Measurements from ENCODE around the gene GGACT. TPM values are rescaled to one million over a fixed set of nuclear protein-coding genes. Genes with fewer than 3 reads are reported as not detected.
A peak's percentile ranks its signal among the peaks of the same experiment; 100 is the strongest.

GGACT gene
- total RNA-seq, 6 donors from 2014 or later: 0.67 to 8.5 (median 5.7) TPM

GRCh38 chr13:100544866-100545683, 43.5 kb downstream of the GGACT start:
- 73 to 80% methylated on average over 10 to 22 of the region's 22 CpGs for WGBS, 2 donors
- no peak overlapping the region for H3K27ac ChIP-seq
- no peaks in the 10 kb centered on the region for H3K36me3 ChIP-seq
- H3K9me3 ChIP-seq: no peaks in the 10 kb centered on the region
- H3K4me3 ChIP-seq: peak overlapping the region in 3 of 4 donors; percentile 15 to 39 (median 36)
- H3K4me1 ChIP-seq: peaks cover 0 to 7% (median 0%) of the 10 kb centered on the region in 4 donors
- DNase-seq: peak; percentile 50 to 91
- H3K27me3 ChIP-seq: no peaks in the 10 kb centered on the region
- TF ChIP-seq POLR2A (IDR thresholded peaks at IDR 0.05) (no peak), CTCF (IDR thresholded peaks at IDR 0.05) (no peak), EP300 (IDR thresholded peaks at IDR 0.05) (no peak), POLR2AphosphoS5 (IDR thresholded peaks at IDR 0.05) (no peak)
- ATAC-seq (ENCODE audit: low FRiP score in 2 of 2): peak in 1 of 2 donors; percentile 37

GRCh38 chr13:100543872-100544602, 44.6 kb downstream of the GGACT start:
- no peak for TF ChIP-seq POLR2AphosphoS5 (IDR thresholded peaks at IDR 0.05)
- no peak for TF ChIP-seq CTCF (IDR thresholded peaks at IDR 0.05)
- TF ChIP-seq EP300 (IDR thresholded peaks at IDR 0.05): no peak
- no peak for TF ChIP-seq POLR2A (IDR thresholded peaks at IDR 0.05)
- 65 to 74% methylated on average over 26 of the region's 26 CpGs for WGBS, 2 donors
- Histone ChIP-seq H3K4me3 (peak overlapping the region in 3 of 4 donors; percentile 15 to 39 (median 36)), H3K36me3 (no peaks in the 10 kb centered on the region), H3K27me3 (no peaks in the 10 kb centered on the region), H3K4me1 (peaks cover 0 to 7% (median 0%) of the 10 kb centered on the region in 4 donors), H3K27ac (peak overlapping the region in 1 of 4 donors; percentile 0), H3K9me3 (no peaks in the 10 kb centered on the region)
- no peak for ATAC-seq (ENCODE audit: low FRiP score in 2 of 2)
- peak; percentile 14 to 86 for DNase-seq

GRCh38 chr13:100542826-100543156, 45.8 kb downstream of the GGACT start:
- H3K4me3 ChIP-seq: no peak overlapping the region
- DNase-seq (peak in 1 of 2 donors; percentile 16), ATAC-seq (ENCODE audit: low FRiP score in 2 of 2) (peak in 1 of 2 donors; percentile 35)
- no peaks in the 10 kb centered on the region for H3K36me3 ChIP-seq
- no peak for TF ChIP-seq POLR2A (IDR thresholded peaks at IDR 0.05)
- TF ChIP-seq EP300 (IDR thresholded peaks at IDR 0.05): no peak
- peak in 4 of 6 experiments; percentile 27 to 64 (median 58) for TF ChIP-seq CTCF (IDR thresholded peaks at IDR 0.05)
- no peak for TF ChIP-seq POLR2AphosphoS5 (IDR thresholded peaks at IDR 0.05)
- no peak overlapping the region for H3K27ac ChIP-seq
- H3K4me1 ChIP-seq: peaks cover 0 to 7% (median 0%) of the 10 kb centered on the region in 4 donors
- H3K9me3 ChIP-seq: no peaks in the 10 kb centered on the region
- H3K27me3 ChIP-seq: no peaks in the 10 kb centered on the region
- 32 to 45% methylated on average over 8 of the region's 8 CpGs for WGBS, 2 donors

- WGBS, 2 donors: 90 to 95% methylated on average over 18 of the region's 18 CpGs
- DNase-seq: peak in 1 of 2 donors; percentile 10
- ATAC-seq (ENCODE audit: low FRiP score in 2 of 2): no peak
- TF ChIP-seq CTCF (IDR thresholded peaks at IDR 0.05) (no peak), POLR2A (IDR thresholded peaks at IDR 0.05) (no peak), EP300 (IDR thresholded peaks at IDR 0.05) (no peak), POLR2AphosphoS5 (IDR thresholded peaks at IDR 0.05) (no peak)
- H3K4me3 ChIP-seq: no peak overlapping the region
- no peak overlapping the region for H3K27ac ChIP-seq
- H3K9me3 ChIP-seq: no peaks in the 10 kb centered on the region
- H3K4me1 ChIP-seq: peaks cover 0 to 7% (median 0%) of the 10 kb centered on the region in 4 donors
- no peaks in the 10 kb centered on the region for H3K27me3 ChIP-seq
- no peaks in the 10 kb centered on the region for H3K36me3 ChIP-seq
Measured at GRCh38 chr13:100541897-100542825, 46.4 kb downstream of the GGACT start.
